ENCODE data around the gene RUNX1. TPM values are rescaled to one million over a fixed set of nuclear protein-coding genes. Genes with fewer than 3 reads are reported as not detected.

Gene RUNX1
- total and polyA plus RNA-seq, 4 donors, result 23.3 to 100 (median 33.4) TPM

DNA sequence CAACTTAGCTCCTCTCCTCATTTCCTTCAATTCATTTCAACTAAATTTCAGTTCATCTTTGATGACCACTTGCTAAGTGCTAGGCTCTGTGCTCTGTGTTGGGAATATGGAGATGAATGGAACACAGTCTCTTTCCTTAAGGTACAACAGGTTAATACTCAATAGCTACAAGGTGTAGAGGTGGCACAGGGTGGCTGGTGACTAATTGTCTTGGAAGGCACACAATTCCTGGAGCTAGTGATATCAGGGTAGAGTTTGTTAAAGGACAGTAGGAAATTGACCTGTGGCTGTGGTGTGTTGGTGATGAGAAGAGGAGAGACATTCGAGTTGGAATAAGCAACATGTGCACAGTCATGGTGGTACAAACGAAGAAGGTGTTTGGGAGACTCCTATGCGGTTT lies 124.9 kb downstream of the RUNX1 start:
- H3K27ac ChIP-seq (ENCODE audit: low read depth in 1 of 2, low read length in 1 of 2), result no peak overlapping the region
- no peak for ATAC-seq (ENCODE audit: insufficient read depth, low FRiP score)
- H3K36me3 ChIP-seq (ENCODE audit: control insufficient read depth in 4 of 4, insufficient read depth in 4 of 4, low read length in 4 of 4), result no peaks in the 10 kb centered on the region
- peaks cover 0 to 3% (median 0%) of the 10 kb centered on the region in 5 donors for H3K4me1 ChIP-seq (ENCODE audit: control insufficient read depth in 5 of 5, insufficient read depth in 5 of 5, low read length in 5 of 5)
- TF ChIP-seq, protein P1, sequence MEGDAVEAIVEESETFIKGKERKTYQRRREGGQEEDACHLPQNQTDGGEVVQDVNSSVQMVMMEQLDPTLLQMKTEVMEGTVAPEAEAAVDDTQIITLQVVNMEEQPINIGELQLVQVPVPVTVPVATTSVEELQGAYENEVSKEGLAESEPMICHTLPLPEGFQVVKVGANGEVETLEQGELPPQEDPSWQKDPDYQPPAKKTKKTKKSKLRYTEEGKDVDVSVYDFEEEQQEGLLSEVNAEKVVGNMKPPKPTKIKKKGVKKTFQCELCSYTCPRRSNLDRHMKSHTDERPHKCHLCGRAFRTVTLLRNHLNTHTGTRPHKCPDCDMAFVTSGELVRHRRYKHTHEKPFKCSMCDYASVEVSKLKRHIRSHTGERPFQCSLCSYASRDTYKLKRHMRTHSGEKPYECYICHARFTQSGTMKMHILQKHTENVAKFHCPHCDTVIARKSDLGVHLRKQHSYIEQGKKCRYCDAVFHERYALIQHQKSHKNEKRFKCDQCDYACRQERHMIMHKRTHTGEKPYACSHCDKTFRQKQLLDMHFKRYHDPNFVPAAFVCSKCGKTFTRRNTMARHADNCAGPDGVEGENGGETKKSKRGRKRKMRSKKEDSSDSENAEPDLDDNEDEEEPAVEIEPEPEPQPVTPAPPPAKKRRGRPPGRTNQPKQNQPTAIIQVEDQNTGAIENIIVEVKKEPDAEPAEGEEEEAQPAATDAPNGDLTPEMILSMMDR (IDR thresholded peaks at IDR 0.05; ENCODE audit: control extremely low read depth, extremely low read depth), result no peak
- H3K27me3 ChIP-seq (ENCODE audit: control insufficient read depth in 3 of 3, insufficient read depth in 3 of 3, low read length in 2 of 3), result no peaks in the 10 kb centered on the region
- H3K9ac ChIP-seq (ENCODE audit: insufficient read depth in 1 of 2, low read length in 2 of 2), result no peak overlapping the region
- DNase-seq, result no peak
- no peaks in the 10 kb centered on the region for H3K9me3 ChIP-seq (ENCODE audit: control insufficient read depth in 4 of 4, insufficient read depth in 3 of 4, low read length in 3 of 4)
- 86 to 93% methylated on average over 3 of the region's 3 CpGs for WGBS, 2 donors
- no peak overlapping the region for H3K4me3 ChIP-seq

DNA sequence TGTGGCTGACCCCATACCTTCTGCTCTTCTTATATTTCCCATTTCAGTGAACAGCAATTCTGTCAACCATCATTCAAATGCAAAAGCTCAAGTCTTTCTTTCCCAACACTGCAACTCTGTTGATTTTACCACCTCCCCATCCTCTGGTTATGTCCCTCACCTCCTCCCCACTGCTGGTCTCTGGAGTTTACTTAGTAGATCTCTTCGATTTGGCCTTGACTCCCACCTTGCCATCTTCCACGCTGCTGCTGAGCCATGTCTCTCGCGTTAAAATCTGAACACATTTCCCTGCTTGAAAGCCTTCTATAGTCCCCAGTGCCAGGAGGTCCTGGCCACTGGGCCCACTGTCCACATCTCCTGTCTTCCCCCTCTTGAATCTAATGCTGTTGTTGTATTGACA lies 125.5 kb downstream of the RUNX1 start:
- ATAC-seq (ENCODE audit: insufficient read depth, low FRiP score) (no peak), DNase-seq (no peak)
- no peaks in the 10 kb centered on the region for H3K36me3 ChIP-seq (ENCODE audit: control insufficient read depth in 4 of 4, insufficient read depth in 4 of 4, low read length in 4 of 4)
- H3K4me1 ChIP-seq (ENCODE audit: control insufficient read depth in 5 of 5, insufficient read depth in 5 of 5, low read length in 5 of 5), result peaks cover 0 to 3% (median 0%) of the 10 kb centered on the region in 5 donors
- no peaks in the 10 kb centered on the region for H3K27me3 ChIP-seq (ENCODE audit: control insufficient read depth in 3 of 3, insufficient read depth in 3 of 3, low read length in 2 of 3)
- H3K9me3 ChIP-seq (ENCODE audit: control insufficient read depth in 4 of 4, insufficient read depth in 3 of 4, low read length in 3 of 4), result no peaks in the 10 kb centered on the region
- TF ChIP-seq, protein P1 (IDR thresholded peaks at IDR 0.05; ENCODE audit: control extremely low read depth, extremely low read depth), result no peak
- H3K9ac ChIP-seq (ENCODE audit: insufficient read depth in 1 of 2, low read length in 2 of 2), result no peak overlapping the region
- 95 to 97% methylated on average over 4 of the region's 4 CpGs for WGBS, 2 donors
- H3K27ac ChIP-seq (ENCODE audit: low read depth in 1 of 2, low read length in 1 of 2), result no peak overlapping the region
- no peak overlapping the region for H3K4me3 ChIP-seq

DNA sequence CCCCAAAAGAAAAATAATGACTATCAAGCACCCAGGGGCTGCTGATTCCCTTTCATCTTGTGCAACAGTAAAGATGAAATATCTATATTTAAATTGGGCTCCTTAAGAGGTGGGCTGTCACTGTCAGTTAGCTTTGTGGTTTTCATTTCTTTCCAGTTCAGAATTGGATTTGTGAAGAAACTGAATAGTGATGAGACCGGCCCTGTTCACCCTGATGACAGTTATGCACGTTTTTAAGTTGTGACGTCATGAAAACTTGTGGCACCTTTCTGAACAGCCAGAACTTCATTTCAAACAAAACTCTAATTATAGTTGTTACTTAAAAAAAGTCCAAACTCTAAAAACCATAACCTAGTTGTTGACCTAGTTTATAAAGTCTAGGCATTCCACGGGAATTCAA lies 125.9 kb downstream of the RUNX1 start:
- ATAC-seq (ENCODE audit: insufficient read depth, low FRiP score) (no peak), DNase-seq (no peak)
- Histone ChIP-seq H3K4me3 (no peak overlapping the region), H3K4me1 (ENCODE audit: control insufficient read depth in 5 of 5, insufficient read depth in 5 of 5, low read length in 5 of 5) (peaks cover 0 to 3% (median 0%) of the 10 kb centered on the region in 5 donors), H3K9ac (ENCODE audit: insufficient read depth in 1 of 2, low read length in 2 of 2) (no peak overlapping the region), H3K27me3 (ENCODE audit: control insufficient read depth in 3 of 3, insufficient read depth in 3 of 3, low read length in 2 of 3) (no peaks in the 10 kb centered on the region), H3K36me3 (ENCODE audit: control insufficient read depth in 4 of 4, insufficient read depth in 4 of 4, low read length in 4 of 4) (no peaks in the 10 kb centered on the region), H3K27ac (ENCODE audit: low read depth in 1 of 2, low read length in 1 of 2) (no peak overlapping the region), H3K9me3 (ENCODE audit: control insufficient read depth in 4 of 4, insufficient read depth in 3 of 4, low read length in 3 of 4) (no peaks in the 10 kb centered on the region)
- TF ChIP-seq, protein P1 (IDR thresholded peaks at IDR 0.05; ENCODE audit: control extremely low read depth, extremely low read depth), result no peak
- WGBS, 2 donors, result 47 to 70% methylated on average over 4 of the region's 4 CpGs

DNA sequence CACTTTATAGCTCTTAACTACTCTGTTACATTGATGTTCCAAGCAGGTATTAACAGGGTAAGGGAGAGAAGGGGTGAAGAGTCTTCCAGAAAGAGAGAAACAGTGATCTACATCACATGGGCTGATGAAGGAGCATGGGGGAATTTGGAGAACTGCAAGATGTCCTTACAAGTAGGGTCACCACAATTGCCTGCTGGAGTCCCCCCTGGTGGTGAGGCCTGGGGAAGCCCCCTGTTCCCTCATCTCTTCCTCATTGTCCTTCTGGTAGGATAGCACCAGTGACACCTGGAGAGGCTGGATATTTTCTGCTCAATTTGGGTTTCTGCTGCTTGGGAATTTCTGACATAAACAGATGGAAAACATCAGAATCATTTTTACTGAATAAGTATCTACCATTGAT lies 126.6 kb downstream of the RUNX1 start:
- no peak for ATAC-seq (ENCODE audit: insufficient read depth, low FRiP score)
- H3K27me3 ChIP-seq (ENCODE audit: control insufficient read depth in 3 of 3, insufficient read depth in 3 of 3, low read length in 2 of 3), result no peaks in the 10 kb centered on the region

More for the DNA sequence above, 126.6 kb downstream of the RUNX1 start:
- Histone ChIP-seq H3K4me3 (no peak overlapping the region), H3K4me1 (ENCODE audit: control insufficient read depth in 5 of 5, insufficient read depth in 5 of 5, low read length in 5 of 5) (peaks cover 0 to 3% (median 0%) of the 10 kb centered on the region in 5 donors), H3K9me3 (ENCODE audit: control insufficient read depth in 4 of 4, insufficient read depth in 3 of 4, low read length in 3 of 4) (no peaks in the 10 kb centered on the region), H3K27ac (ENCODE audit: low read depth in 1 of 2, low read length in 1 of 2) (no peak overlapping the region), H3K9ac (ENCODE audit: insufficient read depth in 1 of 2, low read length in 2 of 2) (no peak overlapping the region), H3K36me3 (ENCODE audit: control insufficient read depth in 4 of 4, insufficient read depth in 4 of 4, low read length in 4 of 4) (no peaks in the 10 kb centered on the region)
- no peak for DNase-seq
- TF ChIP-seq, protein P1 (IDR thresholded peaks at IDR 0.05; ENCODE audit: control extremely low read depth, extremely low read depth), result no peak

All from lung (tissue), 12 donors.